ENCODE measurements around the gene CD302. TPM values are rescaled to one million over a fixed set of nuclear protein-coding genes. Genes with fewer than 3 reads are reported as not detected.

CD302 gene
- total RNA-seq, 1 experiment from 2014 or later: 8.5 TPM

DNA sequence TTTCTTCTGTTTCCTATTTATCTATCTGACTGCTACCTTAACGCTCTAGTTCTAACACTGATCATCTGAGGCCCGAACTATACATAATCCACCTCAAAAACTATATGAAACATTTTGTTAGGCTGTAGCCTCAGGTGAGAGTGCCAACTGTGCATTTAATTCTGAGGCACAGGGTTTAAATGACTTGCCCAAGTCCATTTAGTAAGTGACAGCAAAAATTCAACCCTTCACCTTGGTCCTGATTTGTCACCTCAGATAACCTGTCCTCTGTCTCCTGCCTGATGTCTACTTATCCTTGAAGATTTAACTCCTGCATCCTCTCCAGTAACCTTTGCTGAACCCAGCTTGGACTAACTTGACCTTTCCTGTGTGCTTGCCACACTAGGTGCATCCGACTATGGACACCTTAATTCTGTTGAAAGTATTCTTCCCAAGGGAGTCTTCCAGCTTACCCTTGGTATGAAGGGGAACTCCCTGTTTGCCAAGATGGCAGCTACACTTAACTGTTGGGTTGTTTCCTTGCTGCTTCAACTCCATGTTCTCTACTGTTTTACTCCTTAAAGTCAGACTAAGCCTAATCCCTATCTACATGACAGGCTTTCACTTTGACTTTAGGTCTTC is 23.5 kb downstream of the CD302 start:
- no TSS peak for BruUV-seq (replicated peaks)
- POLR2A ChIA-PET (ENCODE audit: unreplicated experiment): no interaction called here
- DNase-seq (no peak), ATAC-seq (0 out of 2 replicates have a peak, but pooled peaks have one; percentile 9)
- H3K27ac ChIP-seq (ENCODE audit: low read length): no peak overlapping the region
- H3K4me1 ChIP-seq (ENCODE audit: insufficient read depth, low read length): no peaks in the 10 kb centered on the region
- no peaks in the 10 kb centered on the region for H3K9me3 ChIP-seq (ENCODE audit: low read length)
- H3K36me3 ChIP-seq (ENCODE audit: low read depth, low read length): peaks cover 6% of the 10 kb centered on the region; the same call in 1 of the 2 replicates
- no peak overlapping the region for H2AFZ ChIP-seq (ENCODE audit: low read length)
- H3K9me2 ChIP-seq (replicated peaks; ENCODE audit: low read length): no peaks in the 10 kb centered on the region
- no peaks in the 10 kb centered on the region for H3K27me3 ChIP-seq (ENCODE audit: low read length)
- peaks cover 5% of the 10 kb centered on the region for H3F3A ChIP-seq (ENCODE audit: low read length, unreplicated experiment)
- H3K9ac ChIP-seq (ENCODE audit: low read length): no peak overlapping the region
- intact Hi-C loops (cut with micrococcal nuclease): no loop called here
- no peaks in the 10 kb centered on the region for H4K20me1 ChIP-seq (ENCODE audit: low read length)
- no peak overlapping the region for H3K4me3 ChIP-seq (ENCODE audit: low read length)
- CTCF ChIA-PET: interaction anchor here (0.8 kb wide), 1 partner anchor 18 kb away, joined by 4 read pairs; no protein-coding TSS in a partner anchor
- TF ChIP-seq EZH2phosphoT487 (IDR thresholded peaks at IDR 0.05; ENCODE audit: borderline replicate concordance, low read length) (no peak), CTCF (conservative IDR thresholded peaks at IDR 0.05; ENCODE audit: low read depth, low read length) (no peak), EZH2 (IDR thresholded peaks at IDR 0.05; ENCODE audit: low read length, unreplicated experiment) (no peak)
- H3K79me2 ChIP-seq (ENCODE audit: low read length): no peaks in the 10 kb centered on the region
- H3K4me2 ChIP-seq (ENCODE audit: low read length): no peak overlapping the region

- Histone ChIP-seq H3K9ac (ENCODE audit: low read length) (no peak overlapping the region), H3F3A (ENCODE audit: low read length, unreplicated experiment) (peaks cover 5% of the 10 kb centered on the region), H3K36me3 (ENCODE audit: low read depth, low read length) (peaks cover 7% of the 10 kb centered on the region; the same call in 1 of the 2 replicates), H3K4me2 (ENCODE audit: low read length) (no peak overlapping the region), H3K9me2 (replicated peaks; ENCODE audit: low read length) (no peaks in the 10 kb centered on the region), H3K79me2 (ENCODE audit: low read length) (no peaks in the 10 kb centered on the region), H2AFZ (ENCODE audit: low read length) (no peak overlapping the region), H3K27me3 (ENCODE audit: low read length) (no peaks in the 10 kb centered on the region), H3K27ac (ENCODE audit: low read length) (no peak overlapping the region), H3K9me3 (ENCODE audit: low read length) (no peaks in the 10 kb centered on the region), H4K20me1 (ENCODE audit: low read length) (no peaks in the 10 kb centered on the region), H3K4me3 (ENCODE audit: low read length) (no peak overlapping the region), H3K4me1 (ENCODE audit: insufficient read depth, low read length) (no peaks in the 10 kb centered on the region)
- TF ChIP-seq EZH2 (IDR thresholded peaks at IDR 0.05; ENCODE audit: low read length, unreplicated experiment) (no peak), EZH2phosphoT487 (IDR thresholded peaks at IDR 0.05; ENCODE audit: borderline replicate concordance, low read length) (no peak), CTCF (conservative IDR thresholded peaks at IDR 0.05; ENCODE audit: low read depth, low read length) (no peak)
- ChIA-PET POLR2A (ENCODE audit: unreplicated experiment) (interaction anchor here (0.5 to 0.6 kb wide), 2 partner anchors 14 to 437 kb away, joined by 3 to 6 read pairs; no protein-coding TSS in a partner anchor), CTCF (interaction anchor here (0.9 kb wide), 1 partner anchor 14 kb away, joined by 4 read pairs; no protein-coding TSS in a partner anchor)
- intact Hi-C loops (cut with micrococcal nuclease): no loop called here
- BruUV-seq (replicated peaks): no TSS peak
- no peak for DNase-seq
- no peak for ATAC-seq
Observed at GRCh38 chr2:159773886-159774285, 24.1 kb downstream of the CD302 start.

DNA sequence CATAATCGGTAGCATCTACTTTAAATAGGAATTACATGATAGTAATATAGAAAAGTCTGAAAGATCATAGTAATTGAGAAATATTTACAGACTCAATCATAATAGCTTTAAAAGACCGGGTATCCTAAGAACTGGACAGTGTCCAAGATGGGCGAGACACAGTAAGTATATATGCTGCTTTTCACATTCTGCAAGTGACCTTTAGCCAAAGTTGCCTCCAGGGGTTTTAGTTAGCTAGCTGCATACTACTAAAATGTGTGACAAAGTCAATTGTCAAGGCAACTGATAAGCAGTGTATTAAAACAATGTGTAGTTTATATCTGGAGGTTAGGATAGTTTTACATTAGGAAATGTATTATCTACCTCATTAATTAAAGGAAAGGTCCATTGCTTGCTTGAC is 24.6 kb downstream of the CD302 start:
- Histone ChIP-seq H4K20me1 (ENCODE audit: low read length) (no peaks in the 10 kb centered on the region), H2AFZ (ENCODE audit: low read length) (no peak overlapping the region), H3K9ac (ENCODE audit: low read length) (no peak overlapping the region), H3K4me3 (ENCODE audit: low read length) (no peak overlapping the region), H3K36me3 (ENCODE audit: low read depth, low read length) (peaks cover 12% of the 10 kb centered on the region), H3K4me1 (ENCODE audit: insufficient read depth, low read length) (no peaks in the 10 kb centered on the region), H3K27me3 (ENCODE audit: low read length) (no peaks in the 10 kb centered on the region), H3F3A (ENCODE audit: low read length, unreplicated experiment) (peaks cover 5% of the 10 kb centered on the region), H3K9me2 (replicated peaks; ENCODE audit: low read length) (no peaks in the 10 kb centered on the region), H3K27ac (ENCODE audit: low read length) (no peak overlapping the region), H3K79me2 (ENCODE audit: low read length) (no peaks in the 10 kb centered on the region), H3K9me3 (ENCODE audit: low read length) (no peaks in the 10 kb centered on the region), H3K4me2 (ENCODE audit: low read length) (no peak overlapping the region)
- no TSS peak for BruUV-seq (replicated peaks)
- TF ChIP-seq CTCF (conservative IDR thresholded peaks at IDR 0.05; ENCODE audit: low read depth, low read length): no peak
- TF ChIP-seq EZH2 (IDR thresholded peaks at IDR 0.05; ENCODE audit: low read length, unreplicated experiment): no peak
- no peak for TF ChIP-seq EZH2phosphoT487 (IDR thresholded peaks at IDR 0.05; ENCODE audit: borderline replicate concordance, low read length)
- intact Hi-C loops (cut with micrococcal nuclease): no loop called here
- ChIA-PET POLR2A (ENCODE audit: unreplicated experiment) (interaction anchor here (0.5 to 0.6 kb wide), 2 partner anchors 14 to 437 kb away, joined by 3 to 6 read pairs; no protein-coding TSS in a partner anchor), CTCF (interaction anchor here (0.9 kb wide), 1 partner anchor 14 kb away, joined by 4 read pairs; no protein-coding TSS in a partner anchor)
- peak; percentile 29; the same call in 1 of the 2 replicates for ATAC-seq
- DNase-seq: peak; percentile 25
